Skeletal muscle cell (primary cell): ENCODE results near the gene CERS6.
A peak's percentile ranks its signal among the peaks of the same experiment; 100 is the strongest.

Source experiments
- DNase-seq: peaks from one replicate; pipeline ENCODE4 v3.0.0-alpha.2; 2010; ENCODE audit warnings: low read depth
- H3K4me3 ChIP-seq: 2 replicates; pipeline ENCODE4 v1.5.1; 2011; ENCODE audit warnings: low read depth, mild to moderate bottlenecking, control low read depth, low read length, moderate library complexity

Gene CERS6

GRCh38 chr2:168732100-168732499 lies 276.0 kb downstream of the CERS6 start:
- no peak overlapping the region for H3K4me3 ChIP-seq
- no peak for DNase-seq

GRCh38 chr2:168732506-168732905 lies 276.4 kb downstream of the CERS6 start:
- H3K4me3 ChIP-seq: no peak overlapping the region
- no peak for DNase-seq

GRCh38 chr2:168734199-168734760 lies 278.2 kb downstream of the CERS6 start:
- H3K4me3 ChIP-seq: no peak overlapping the region
- no peak for DNase-seq

- H3K4me3 ChIP-seq: no peak overlapping the region
- no peak for DNase-seq
Measured at GRCh38 chr2:168736649-168737445, 280.8 kb downstream of the CERS6 start.

GRCh38 chr2:168738062-168738461 lies 282.0 kb downstream of the CERS6 start:
- no peak for DNase-seq
- no peak overlapping the region for H3K4me3 ChIP-seq

GRCh38 chr2:168740360-168740759 lies 284.3 kb downstream of the CERS6 start:
- DNase-seq: no peak
- H3K4me3 ChIP-seq: no peak overlapping the region

- no peak for DNase-seq
- H3K4me3 ChIP-seq: no peak overlapping the region
Measured at GRCh38 chr2:168740788-168741187, 284.7 kb downstream of the CERS6 start.

- no peak for DNase-seq
- H3K4me3 ChIP-seq: no peak overlapping the region
Measured at GRCh38 chr2:168742258-168742932, 286.3 kb downstream of the CERS6 start.

- no peak overlapping the region for H3K4me3 ChIP-seq
- DNase-seq: no peak
Measured at GRCh38 chr2:168744844-168745243, 288.8 kb downstream of the CERS6 start.

GRCh38 chr2:168748461-168748860 lies 292.4 kb downstream of the CERS6 start:
- DNase-seq: no peak
- no peak overlapping the region for H3K4me3 ChIP-seq

GRCh38 chr2:168749297-168749696 lies 293.2 kb downstream of the CERS6 start:
- DNase-seq: no peak
- no peak overlapping the region for H3K4me3 ChIP-seq

- no peak for DNase-seq
- H3K4me3 ChIP-seq: no peak overlapping the region
Measured at GRCh38 chr2:168751104-168751740, 295.1 kb downstream of the CERS6 start.

GRCh38 chr2:168752361-168752760 lies 296.3 kb downstream of the CERS6 start:
- H3K4me3 ChIP-seq: no peak overlapping the region
- no peak for DNase-seq

GRCh38 chr2:168753765-168754329 lies 297.8 kb downstream of the CERS6 start:
- no peak for DNase-seq
- no peak overlapping the region for H3K4me3 ChIP-seq

- no peak overlapping the region for H3K4me3 ChIP-seq
- no peak for DNase-seq
Measured at GRCh38 chr2:168757223-168757622, 301.2 kb downstream of the CERS6 start.

- peak; percentile 8 for DNase-seq
- H3K4me3 ChIP-seq: no peak overlapping the region
Measured at GRCh38 chr2:168758970-168759820, 303.1 kb downstream of the CERS6 start.

- H3K4me3 ChIP-seq: no peak overlapping the region
- no peak for DNase-seq
Measured at GRCh38 chr2:168765401-168765800, 309.3 kb downstream of the CERS6 start.

- no peak overlapping the region for H3K4me3 ChIP-seq
- no peak for DNase-seq
Measured at GRCh38 chr2:168766600-168766999, 310.5 kb downstream of the CERS6 start.

GRCh38 chr2:168767258-168767657 lies 311.2 kb downstream of the CERS6 start:
- DNase-seq: no peak
- H3K4me3 ChIP-seq: no peak overlapping the region
